Daoy (cell line): ENCODE measurements around the gene SLC22A2. TPM values are rescaled to one million over a fixed set of nuclear protein-coding genes. Genes with fewer than 3 reads are reported as not detected.

Experiments
- DNase-seq: peaks from one replicate; pipeline ENCODE4 v3.0.0-alpha.2; 2015; ENCODE audit warnings: low read depth
- total RNA-seq: library from RNA; depleted of rRNA; stranded (reverse); fragments of >200 nt; shearing (Covaris generic); gene quantifications from 2 replicates; pipeline ENCODE4 v1.2.3, GENCODE V29; 2014

The SLC22A2 gene
- total RNA-seq, 1 experiment from 2014 or later = 1.1 TPM

DNA sequence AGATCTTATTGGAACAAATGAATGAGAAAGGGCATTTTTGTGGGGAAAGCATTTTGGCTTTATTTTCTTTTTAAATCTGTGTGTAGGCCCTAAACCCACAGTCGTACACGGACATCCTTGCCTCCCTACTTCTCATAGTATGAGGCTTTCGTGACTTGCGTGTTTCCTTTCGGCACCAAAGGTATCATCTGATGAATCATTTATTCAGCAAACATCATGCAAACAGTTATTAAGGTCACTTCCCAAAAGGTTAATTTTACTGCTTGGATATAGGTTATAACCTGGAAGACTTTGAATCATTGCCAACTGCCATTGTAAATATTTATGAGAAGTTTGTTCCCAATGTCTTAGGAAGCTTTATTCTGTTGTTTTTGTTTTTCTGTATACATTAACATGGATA lies 15.1 kb upstream of the SLC22A2 start:
- no peak for DNase-seq

DNA sequence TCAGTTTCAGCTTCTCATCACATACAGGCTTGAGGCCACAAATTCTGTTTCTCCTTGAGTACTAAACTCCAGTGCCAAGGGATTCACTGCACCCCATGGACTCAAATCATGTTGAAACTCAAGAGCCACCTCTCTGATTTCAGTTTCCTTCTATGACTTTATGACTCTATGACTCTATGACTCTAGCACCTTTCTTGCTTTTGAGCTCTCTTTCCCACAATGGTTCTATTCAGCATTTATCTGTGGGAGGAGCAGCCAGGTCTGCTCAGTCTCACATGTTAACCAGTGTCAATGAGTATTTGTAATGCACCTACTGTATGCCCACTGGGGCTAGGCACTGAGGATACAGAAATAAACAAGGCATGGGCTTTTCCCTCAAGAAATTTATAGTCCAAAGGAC lies 14.6 kb upstream of the SLC22A2 start:
- no peak for DNase-seq

- DNase-seq = no peak
Measured at GRCh38 chr6:160272707-160273106, 14.1 kb upstream of the SLC22A2 start.

- DNase-seq = no peak
Measured at GRCh38 chr6:160270347-160270746, 11.7 kb upstream of the SLC22A2 start.

GRCh38 chr6:160269771-160270170 lies 11.2 kb upstream of the SLC22A2 start:
- no peak for DNase-seq

GRCh38 chr6:160269023-160269521 lies 10.5 kb upstream of the SLC22A2 start:
- DNase-seq = no peak

DNA sequence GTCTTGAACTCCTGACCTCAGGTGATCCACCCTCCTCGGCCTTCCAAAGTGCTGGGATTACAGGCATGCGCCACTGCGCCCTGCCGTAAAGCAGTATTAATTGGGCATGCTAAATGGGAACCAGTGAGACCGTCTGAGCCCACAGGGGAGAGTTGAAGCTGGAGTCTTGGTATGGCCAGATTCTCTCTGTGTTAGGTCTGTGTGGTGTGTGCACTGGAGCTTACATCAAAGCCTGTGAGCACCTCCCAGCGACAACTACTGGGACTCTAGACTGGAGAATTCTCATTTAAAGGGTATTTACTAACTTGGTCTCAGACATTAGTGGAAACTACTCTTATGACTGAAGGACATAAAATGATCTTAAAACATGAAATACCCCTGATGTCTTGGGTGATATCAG lies 8.5 kb upstream of the SLC22A2 start:
- DNase-seq = no peak

DNA sequence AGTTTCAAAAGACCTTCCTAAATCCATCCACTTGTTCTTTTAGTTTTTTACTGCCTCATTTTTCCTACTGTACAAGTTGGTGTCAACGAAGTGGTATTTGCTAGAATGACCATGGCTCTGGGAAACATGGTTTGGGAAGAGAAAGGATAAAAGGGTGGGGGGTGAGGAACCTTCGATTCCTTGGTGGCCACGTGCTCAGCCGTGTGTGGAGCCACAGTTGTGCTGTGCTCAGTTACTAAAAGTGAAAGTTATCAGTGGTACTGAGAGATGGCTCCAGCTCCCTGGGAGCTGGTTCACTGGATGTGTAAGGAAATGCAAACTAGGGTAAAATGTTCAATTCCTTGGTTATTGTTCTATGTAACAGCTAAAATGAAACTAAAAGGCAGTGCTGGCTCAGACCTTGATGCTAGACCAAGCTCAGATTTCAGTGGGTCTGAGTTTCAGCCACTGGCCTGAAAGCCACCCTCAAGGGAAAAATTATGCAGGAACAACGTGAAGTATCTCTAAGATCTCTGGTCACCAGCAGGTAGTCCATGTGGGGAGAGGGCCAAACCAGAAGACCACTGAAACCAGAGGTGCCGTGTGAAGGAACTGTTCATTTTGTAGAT lies 7.4 kb upstream of the SLC22A2 start:
- no peak for DNase-seq

DNA sequence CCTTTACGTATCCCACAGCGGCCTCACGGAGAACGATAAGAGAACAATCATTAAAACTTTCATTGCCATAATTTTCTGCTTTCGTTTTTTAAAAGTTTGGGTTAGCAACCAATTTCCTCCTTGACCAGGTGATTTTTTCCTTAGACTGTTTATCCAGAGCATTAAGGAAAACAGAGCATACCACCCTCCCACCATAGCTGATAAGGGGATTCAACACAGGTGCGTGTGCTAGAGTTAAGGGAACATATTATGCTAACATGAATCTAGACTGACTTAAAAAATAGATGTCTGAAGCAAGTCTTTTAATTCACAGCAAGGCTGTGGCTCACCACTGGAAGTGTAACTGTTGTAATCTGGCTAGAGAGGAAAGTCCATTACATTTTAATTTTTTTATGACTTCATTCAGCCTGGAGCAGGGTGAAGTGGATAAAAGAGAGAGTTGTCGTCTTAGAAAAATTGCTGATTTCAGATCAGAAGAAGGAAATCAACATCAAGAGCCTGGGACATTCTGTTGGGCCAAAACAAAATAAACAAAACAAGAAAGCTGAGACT lies 5.5 kb upstream of the SLC22A2 start:
- no peak for DNase-seq

DNA sequence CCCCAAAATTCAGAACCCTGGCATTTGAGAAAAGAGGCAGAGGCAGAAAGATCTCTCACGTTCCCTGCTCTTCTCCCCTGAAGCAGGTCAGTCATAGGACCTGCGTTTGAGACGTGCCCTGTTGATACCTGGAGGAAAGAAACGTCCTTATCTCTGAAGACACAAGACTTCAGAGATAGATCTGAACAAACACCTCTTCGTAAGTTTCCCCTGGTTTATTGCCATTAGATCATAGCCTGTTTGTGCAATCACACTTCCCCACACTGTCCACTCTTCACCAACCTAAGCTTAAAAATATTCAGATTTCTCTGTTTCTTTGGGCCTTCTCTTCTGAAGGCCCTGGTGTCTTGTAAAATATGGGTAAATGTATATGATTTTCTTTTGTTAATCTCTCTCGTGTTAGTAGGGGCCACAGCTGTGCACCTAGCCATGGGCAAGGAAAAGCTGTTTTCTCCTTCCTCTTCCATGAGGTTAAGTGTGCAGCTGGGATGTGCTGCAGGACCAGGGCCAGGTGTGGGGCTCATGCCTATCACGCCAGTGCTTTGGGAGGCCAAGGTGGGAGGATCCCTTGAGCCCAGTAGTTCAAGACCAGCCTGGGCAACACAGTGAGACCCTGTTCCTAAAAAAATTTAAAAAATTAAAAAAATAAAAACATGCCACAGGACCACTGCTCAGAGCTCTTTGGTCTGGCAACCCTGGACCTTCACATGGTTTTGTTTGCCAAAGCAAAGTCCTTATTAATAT lies 4.7 kb upstream of the SLC22A2 start:
- no peak for DNase-seq

DNA sequence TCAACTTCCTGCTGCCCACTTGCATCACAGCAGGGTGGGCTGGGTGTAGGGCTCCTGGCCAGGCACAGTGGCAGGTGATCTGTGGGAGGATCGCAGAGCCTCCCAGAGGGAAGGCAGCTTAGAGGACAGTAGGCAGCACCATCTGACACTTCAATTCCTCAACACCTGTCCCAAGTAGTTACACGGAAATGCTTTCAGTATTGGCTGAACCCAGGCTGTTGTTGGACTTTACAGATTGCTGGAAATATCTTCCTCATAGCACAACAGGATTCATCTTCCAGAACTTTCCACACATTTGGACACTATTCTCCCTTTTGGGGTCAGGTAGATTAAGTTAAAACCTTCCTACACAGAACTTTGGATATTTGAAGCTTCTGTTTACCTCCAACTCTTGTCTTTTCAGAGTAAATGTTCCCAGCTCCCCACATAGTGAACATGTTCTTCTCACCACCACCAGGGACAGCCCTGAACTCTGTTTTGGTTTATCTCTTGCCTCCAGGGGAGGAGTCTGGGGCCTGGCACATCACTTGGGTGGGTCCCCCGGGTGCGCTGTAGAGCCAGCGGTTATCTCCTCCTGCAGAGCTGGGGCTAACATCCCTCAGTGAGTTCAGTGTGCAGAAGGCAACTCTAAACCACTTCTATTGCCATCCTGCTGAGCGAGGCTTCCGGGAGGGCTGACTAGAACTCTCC lies 3.5 kb upstream of the SLC22A2 start:
- DNase-seq = peak; percentile 29

GRCh38 chr6:160260803-160261450 lies 2.3 kb upstream of the SLC22A2 start:
- no peak for DNase-seq

- no peak for DNase-seq
Measured at GRCh38 chr6:160260367-160260766, 1.7 kb upstream of the SLC22A2 start.

DNA sequence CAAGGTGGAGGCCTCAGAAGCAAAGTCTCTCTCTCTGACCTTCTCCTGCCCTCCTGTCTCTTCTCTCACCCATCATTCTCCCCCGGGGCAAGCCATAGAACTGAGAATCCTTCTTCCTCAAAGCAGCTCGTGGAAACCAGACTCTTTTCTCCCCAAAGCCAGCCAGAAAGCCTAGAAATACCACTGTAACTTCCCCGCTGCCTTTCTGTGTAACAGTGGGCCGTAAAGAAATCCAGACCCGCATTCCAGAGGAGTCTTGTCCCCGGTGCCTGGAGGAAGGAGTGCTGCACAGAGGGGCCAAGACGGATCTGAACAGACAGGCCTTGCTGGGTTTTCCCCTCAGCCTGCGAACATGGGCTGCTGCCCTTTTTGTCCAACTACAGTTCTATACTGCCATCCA lies 977 bp upstream of the SLC22A2 start:
- no peak for DNase-seq

GRCh38 chr6:160259143-160259425 lies 463 bp upstream of the SLC22A2 start:
- no peak for DNase-seq

DNA sequence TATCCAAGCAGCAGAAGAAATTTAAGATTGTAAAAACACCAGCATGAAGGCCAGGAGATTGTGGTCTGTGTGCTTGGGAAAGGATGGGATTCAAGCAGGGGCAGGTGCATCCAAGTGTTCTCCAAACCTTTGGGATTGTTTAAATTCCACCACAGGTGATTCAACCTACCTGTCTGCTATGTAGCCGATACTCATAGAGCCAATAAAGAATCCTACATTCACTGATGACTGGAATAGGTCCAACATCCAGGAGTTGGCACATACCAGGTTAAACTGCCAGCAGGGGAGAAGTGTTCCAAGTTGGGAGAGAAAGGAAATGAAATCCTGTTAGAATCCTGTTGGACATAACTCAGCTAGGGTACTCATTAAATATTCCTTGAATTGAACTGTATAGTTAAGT lies 2.2 kb downstream of the SLC22A2 start:
- no peak for DNase-seq

- DNase-seq = no peak
Measured at GRCh38 chr6:160254467-160255312, 3.9 kb downstream of the SLC22A2 start.

DNA sequence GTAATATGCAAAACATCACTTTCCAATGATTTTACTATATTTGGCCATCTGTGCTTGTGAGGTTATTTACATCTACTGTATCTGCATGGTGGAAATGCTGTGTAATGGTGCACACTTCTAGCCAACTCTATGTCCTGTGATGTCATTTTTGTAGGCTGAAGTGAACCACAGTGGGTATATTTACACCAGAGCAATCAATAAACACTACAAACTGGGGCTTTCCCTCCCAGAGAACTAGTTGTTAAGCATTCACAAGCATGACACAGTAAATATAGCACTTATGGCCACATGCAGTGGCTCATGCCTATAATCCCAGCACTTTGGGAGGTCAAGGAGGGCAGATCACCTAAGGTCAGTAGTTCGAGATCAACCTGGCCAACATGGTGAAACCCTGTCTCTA lies 4.9 kb downstream of the SLC22A2 start:
- no peak for DNase-seq

GRCh38 chr6:160253292-160253691 lies 5.3 kb downstream of the SLC22A2 start:
- no peak for DNase-seq

- DNase-seq = no peak
Measured at GRCh38 chr6:160252073-160252813, 6.4 kb downstream of the SLC22A2 start.

GRCh38 chr6:160249671-160250070 lies 8.9 kb downstream of the SLC22A2 start:
- no peak for DNase-seq
